ENCODE results near the gene HMX1. TPM values are rescaled to one million over a fixed set of nuclear protein-coding genes. Genes with fewer than 3 reads are reported as not detected.
A peak's percentile ranks its signal among the peaks of the same experiment; 100 is the strongest.

The HMX1 gene
- total RNA-seq, 1 donor from 2014 or later = not detected

DNA sequence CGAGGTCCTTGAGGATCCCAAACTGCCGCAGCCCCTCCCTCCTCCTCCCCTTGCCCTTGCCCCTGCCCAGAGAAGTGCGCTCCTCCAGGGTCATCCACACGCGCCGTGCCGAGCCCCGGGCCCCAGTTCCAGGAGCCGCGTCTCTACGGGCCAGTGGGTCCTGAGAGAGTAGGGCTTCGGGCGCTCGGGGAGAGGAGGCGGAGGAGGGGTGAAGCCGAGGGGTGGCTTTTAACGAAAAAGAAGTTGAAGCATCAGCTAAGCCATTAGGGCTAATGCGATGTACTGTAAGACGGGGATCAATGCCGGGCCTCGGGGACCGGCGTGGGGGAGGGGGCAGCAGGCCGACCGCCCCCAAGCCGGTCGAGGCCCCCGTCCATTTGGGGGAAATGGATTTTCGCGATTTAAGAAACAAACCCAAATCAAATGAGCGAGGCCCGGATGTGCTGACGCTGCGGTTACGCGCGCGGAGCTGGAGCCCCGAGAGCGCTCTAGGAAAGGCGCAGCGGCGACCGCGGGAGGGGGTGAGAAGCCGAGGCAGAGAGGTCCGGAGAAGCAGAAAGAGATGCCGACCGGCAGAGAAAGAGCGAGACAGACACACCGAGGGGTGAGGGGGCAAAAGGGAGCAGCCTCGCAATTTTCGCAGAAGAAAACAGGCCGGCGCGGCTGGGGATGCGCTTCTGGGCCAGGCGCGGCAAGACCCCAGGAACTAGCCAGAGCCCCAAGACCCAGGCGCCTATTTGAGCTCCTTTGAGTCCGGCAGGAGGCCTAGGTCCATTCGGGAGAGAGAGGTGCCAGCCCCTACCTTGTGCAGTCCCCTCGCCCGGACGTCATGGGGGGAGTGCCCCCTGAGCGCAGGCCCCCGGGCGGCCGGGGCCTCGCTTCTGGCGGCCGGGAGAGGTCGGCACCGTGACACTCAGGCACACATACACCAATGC lies 13.6 kb downstream of the HMX1 start:
- intact Hi-C loops (cut with DNase I) = no loop called here
- DNase-seq (ENCODE audit: low spot score in 2 of 2) = no peak

DNA sequence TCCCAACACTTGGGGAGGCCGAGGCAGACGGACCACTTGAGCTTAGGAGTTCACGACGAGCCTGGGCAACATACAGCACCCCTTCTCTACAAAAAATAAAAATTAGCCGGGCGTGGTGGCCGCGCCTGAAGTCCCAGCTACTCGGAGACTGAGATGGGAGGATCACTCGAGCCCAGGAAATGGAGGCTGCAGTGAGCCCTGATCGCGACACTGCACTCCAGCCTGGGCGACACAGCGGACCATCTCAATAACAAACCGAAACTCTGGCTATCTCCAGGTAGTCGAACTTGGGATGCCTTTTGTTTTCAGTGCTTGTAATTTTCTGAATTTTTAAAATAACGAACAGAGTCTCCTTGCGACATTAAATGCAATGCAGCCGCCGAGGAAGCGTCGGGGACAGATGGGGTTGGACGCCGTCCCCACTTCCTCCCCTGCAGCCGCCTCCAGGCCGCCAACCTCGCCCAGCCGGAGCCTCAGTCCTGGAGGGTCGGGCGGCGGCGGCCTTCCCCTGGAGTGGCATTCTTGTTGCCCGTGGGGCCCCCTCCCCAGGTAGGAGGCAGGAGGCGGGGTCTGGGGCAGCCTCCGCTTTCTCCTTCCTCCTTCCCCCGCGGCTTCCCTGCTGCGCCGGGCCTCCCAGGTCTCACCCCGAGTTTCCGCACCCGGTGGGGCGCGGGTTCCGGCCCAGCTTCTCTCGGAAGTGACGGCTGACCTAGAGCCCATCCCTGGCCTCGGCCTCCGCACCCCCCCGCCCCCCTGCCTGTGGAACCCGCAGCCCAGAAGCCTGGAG lies 14.6 kb downstream of the HMX1 start:
- intact Hi-C loops (cut with DNase I) = no loop called here
- H3K27me3 ChIP-seq = peaks cover 21% of the 10 kb centered on the region
- no peaks in the 10 kb centered on the region for H3K9me3 ChIP-seq
- H3K27ac ChIP-seq = no peak overlapping the region
- H3K4me1 ChIP-seq = no peaks in the 10 kb centered on the region
- TF ChIP-seq, protein P1, sequence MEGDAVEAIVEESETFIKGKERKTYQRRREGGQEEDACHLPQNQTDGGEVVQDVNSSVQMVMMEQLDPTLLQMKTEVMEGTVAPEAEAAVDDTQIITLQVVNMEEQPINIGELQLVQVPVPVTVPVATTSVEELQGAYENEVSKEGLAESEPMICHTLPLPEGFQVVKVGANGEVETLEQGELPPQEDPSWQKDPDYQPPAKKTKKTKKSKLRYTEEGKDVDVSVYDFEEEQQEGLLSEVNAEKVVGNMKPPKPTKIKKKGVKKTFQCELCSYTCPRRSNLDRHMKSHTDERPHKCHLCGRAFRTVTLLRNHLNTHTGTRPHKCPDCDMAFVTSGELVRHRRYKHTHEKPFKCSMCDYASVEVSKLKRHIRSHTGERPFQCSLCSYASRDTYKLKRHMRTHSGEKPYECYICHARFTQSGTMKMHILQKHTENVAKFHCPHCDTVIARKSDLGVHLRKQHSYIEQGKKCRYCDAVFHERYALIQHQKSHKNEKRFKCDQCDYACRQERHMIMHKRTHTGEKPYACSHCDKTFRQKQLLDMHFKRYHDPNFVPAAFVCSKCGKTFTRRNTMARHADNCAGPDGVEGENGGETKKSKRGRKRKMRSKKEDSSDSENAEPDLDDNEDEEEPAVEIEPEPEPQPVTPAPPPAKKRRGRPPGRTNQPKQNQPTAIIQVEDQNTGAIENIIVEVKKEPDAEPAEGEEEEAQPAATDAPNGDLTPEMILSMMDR (IDR thresholded peaks at IDR 0.05) = no peak
- H3K36me3 ChIP-seq = no peaks in the 10 kb centered on the region
- H3K4me3 ChIP-seq = peak overlapping the region; percentile 26 to 30
- DNase-seq (ENCODE audit: low spot score in 2 of 2) = no peak

More for the DNA sequence above, 13.6 kb downstream of the HMX1 start:
- Histone ChIP-seq H3K27ac (no peak overlapping the region), H3K27me3 (peaks cover 24% of the 10 kb centered on the region), H3K9me3 (no peaks in the 10 kb centered on the region), H3K36me3 (no peaks in the 10 kb centered on the region), H3K4me1 (no peaks in the 10 kb centered on the region), H3K4me3 (peak overlapping the region; percentile 26 to 30)
- TF ChIP-seq, protein P1 (IDR thresholded peaks at IDR 0.05) = no peak

DNA sequence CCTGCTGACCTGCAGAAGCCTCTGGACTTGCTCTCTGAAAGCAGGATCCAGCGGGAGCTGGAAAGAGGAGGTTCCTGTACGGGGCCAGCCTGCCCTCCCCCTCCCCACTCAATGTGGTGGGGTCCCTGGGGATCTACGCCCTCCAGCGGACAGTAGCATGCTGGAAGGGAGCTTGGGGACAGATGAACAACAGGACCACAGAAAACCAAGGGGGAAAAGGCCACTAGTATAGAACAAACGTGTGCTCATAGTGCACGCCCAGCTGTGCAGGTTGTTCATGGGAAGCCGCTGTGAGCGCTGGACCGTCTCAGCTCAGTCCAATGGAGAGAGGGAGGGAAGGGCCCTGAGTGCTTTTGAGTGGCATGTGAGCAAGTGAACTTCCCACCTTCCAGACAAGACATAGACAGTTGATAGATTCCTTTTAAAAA lies 15.8 kb downstream of the HMX1 start:
- Histone ChIP-seq H3K9me3 (no peaks in the 10 kb centered on the region), H3K36me3 (no peaks in the 10 kb centered on the region), H3K4me1 (no peaks in the 10 kb centered on the region), H3K27ac (no peak overlapping the region), H3K27me3 (peaks cover 18% of the 10 kb centered on the region), H3K4me3 (no peak overlapping the region)
- intact Hi-C loops (cut with DNase I) = no loop called here
- TF ChIP-seq, protein P1 (IDR thresholded peaks at IDR 0.05) = no peak
- no peak for DNase-seq (ENCODE audit: low spot score in 2 of 2)

DNA sequence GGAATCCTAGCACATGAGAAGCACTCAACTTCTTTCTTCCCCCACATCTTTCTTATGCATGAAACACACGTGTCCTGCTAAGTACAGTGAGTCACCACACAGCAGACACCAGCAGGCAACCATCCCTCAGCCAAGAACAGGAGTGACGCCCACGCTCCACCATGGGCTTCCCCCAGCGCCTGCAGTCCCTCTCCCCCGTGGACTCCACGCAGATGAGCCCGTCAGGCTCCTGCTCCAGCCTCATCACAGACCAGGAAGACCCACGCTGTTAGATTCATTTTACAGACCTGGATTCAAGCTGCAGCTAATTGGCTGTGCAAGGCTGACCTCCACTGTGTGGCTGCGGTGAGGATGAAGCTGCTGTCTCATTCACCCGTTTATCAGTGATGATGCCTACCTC lies 16.7 kb downstream of the HMX1 start:
- DNase-seq (ENCODE audit: low spot score in 2 of 2) = no peak
- Histone ChIP-seq H3K36me3 (no peaks in the 10 kb centered on the region), H3K9me3 (no peaks in the 10 kb centered on the region), H3K27me3 (peaks cover 16% of the 10 kb centered on the region), H3K4me3 (no peak overlapping the region), H3K4me1 (no peaks in the 10 kb centered on the region), H3K27ac (no peak overlapping the region)
- TF ChIP-seq, protein P1 (IDR thresholded peaks at IDR 0.05) = no peak
- intact Hi-C loops (cut with DNase I) = no loop called here

DNA sequence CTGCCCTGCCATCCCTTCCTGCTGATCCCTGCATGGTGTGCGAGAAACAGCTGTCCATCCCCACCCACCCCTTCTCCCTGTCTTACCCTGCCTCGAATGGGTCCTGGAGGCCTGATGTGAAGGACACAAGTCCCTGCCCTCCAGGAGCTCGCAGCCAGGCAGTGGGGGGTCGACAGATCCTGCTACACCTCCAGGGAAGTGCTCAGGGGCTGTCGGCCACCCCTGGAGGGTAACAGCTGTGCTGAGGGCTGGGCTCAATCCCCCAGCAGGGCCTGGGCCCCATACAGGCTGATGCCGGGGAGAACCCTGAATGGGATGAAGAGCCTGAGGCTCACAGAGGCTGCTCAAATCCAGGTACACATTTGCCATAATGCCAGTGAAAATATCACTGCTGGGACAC lies 17.6 kb downstream of the HMX1 start:
- no peak for DNase-seq (ENCODE audit: low spot score in 2 of 2)
- Histone ChIP-seq H3K27me3 (peaks cover 12% of the 10 kb centered on the region), H3K27ac (no peak overlapping the region), H3K4me1 (no peaks in the 10 kb centered on the region), H3K4me3 (no peak overlapping the region), H3K9me3 (no peaks in the 10 kb centered on the region), H3K36me3 (no peaks in the 10 kb centered on the region)
- TF ChIP-seq, protein P1 (IDR thresholded peaks at IDR 0.05) = no peak
- intact Hi-C loops (cut with DNase I) = no loop called here

Measured in ascending aorta (tissue), 2 donors.